Lower leg skin (tissue), 4 donors: ENCODE measurements around the gene PRKCSH. TPM values are rescaled to one million over a fixed set of nuclear protein-coding genes. Genes with fewer than 3 reads are reported as not detected.
"Not testable (repeated sequence)": the region's sequence is repeated elsewhere in the genome, so short reads cannot be mapped to it uniquely, and the experiment has no call there.

ENCODE experiments used
- DNase-seq, 2 donors: peaks; one replicate each; pipeline ENCODE4 v3.0.0-alpha.2; 2019; ENCODE audit warnings: low spot score in 2 of 2
- H3K4me3 ChIP-seq: fragments of 200-600 bp; sonication (generic); 2 replicates; pipeline ENCODE4 v1.5.1; 2017; ENCODE audit warnings: mild to moderate bottlenecking, low read depth; ENCODE audit not compliant: poor library complexity, severe bottlenecking
- POLR2A ChIP-seq, 2 donors: fragments of 450-650 bp; IDR thresholded peaks; one replicate each; pipeline ENCODE4 v1.6.1; 2016 to 2017; ENCODE audit warnings: antibody characterized with exemption in 2 of 2, mild to moderate bottlenecking in 1 of 2, moderate library complexity in 1 of 2
- WGBS, 2 donors: methylation state at CpG; one replicate each; pipeline ENCODE4 v1.1.5; 2018; 5-methylcytosine and 5-hydroxymethylcytosine counted together
- intact Hi-C: fragments of 100-400 bp; cut with DNase I; formaldehyde crosslinking; loops from one replicate; pipeline ENCODE4 v1.15.0; 2023; ENCODE audit warnings: low total_unique reads
- total RNA-seq, 4 donors: library from RNA; depleted of rRNA; stranded (reverse); fragments of >200 nt; gene quantifications; one replicate each; pipeline ENCODE4 v1.1.0, GENCODE V29; 2016
- TF ChIP-seq, protein P1 (sequence below), 3 donors: fragments of 450-650 bp; IDR thresholded peaks; one replicate each; pipeline ENCODE4 v1.5.1; 2016; ENCODE audit warnings: antibody characterized with exemption in 3 of 3, mild to moderate bottlenecking in 3 of 3, moderate library complexity in 2 of 3

The PRKCSH gene
- total RNA-seq, 4 donors from 2014 or later: 121 to 189 (median 157) TPM

- no peak for TF ChIP-seq POLR2A (IDR thresholded peaks at IDR 0.05)
- TF ChIP-seq, protein P1, sequence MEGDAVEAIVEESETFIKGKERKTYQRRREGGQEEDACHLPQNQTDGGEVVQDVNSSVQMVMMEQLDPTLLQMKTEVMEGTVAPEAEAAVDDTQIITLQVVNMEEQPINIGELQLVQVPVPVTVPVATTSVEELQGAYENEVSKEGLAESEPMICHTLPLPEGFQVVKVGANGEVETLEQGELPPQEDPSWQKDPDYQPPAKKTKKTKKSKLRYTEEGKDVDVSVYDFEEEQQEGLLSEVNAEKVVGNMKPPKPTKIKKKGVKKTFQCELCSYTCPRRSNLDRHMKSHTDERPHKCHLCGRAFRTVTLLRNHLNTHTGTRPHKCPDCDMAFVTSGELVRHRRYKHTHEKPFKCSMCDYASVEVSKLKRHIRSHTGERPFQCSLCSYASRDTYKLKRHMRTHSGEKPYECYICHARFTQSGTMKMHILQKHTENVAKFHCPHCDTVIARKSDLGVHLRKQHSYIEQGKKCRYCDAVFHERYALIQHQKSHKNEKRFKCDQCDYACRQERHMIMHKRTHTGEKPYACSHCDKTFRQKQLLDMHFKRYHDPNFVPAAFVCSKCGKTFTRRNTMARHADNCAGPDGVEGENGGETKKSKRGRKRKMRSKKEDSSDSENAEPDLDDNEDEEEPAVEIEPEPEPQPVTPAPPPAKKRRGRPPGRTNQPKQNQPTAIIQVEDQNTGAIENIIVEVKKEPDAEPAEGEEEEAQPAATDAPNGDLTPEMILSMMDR (IDR thresholded peaks at IDR 0.05): no peak
- WGBS, 2 donors: 87 to 88% methylated on average over 18 to 19 of the region's 19 CpGs
- intact Hi-C loops: no loop called here
- no peak for DNase-seq
- H3K4me3 ChIP-seq: no peak overlapping the region
Measured at GRCh38 chr19:11458236-11458900, 22.9 kb downstream of the PRKCSH start.

DNA sequence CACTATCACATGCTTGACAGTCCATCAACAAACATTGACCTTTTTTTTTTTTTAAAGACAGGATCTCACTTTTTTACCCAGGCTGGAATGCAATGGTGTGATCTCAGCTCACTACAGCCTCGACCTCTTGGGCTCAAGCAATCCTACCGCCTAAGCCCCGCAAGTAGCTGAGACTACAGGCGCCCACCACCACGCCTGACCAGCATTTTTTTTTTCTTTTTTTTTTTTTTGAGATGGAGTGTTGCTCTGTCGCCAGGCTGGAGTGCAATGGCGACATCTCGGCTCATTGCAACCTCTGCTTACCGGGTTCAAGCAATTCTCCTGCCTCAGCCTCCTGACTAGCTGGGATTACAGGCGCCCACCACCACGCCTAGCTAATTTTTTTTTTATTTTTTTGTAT lies 23.5 kb downstream of the PRKCSH start:
- 81 to 85% methylated on average over 11 of the region's 11 CpGs for WGBS, 2 donors
- intact Hi-C loops, H3K4me3 ChIP-seq, DNase-seq: not testable (repeated sequence)

DNA sequence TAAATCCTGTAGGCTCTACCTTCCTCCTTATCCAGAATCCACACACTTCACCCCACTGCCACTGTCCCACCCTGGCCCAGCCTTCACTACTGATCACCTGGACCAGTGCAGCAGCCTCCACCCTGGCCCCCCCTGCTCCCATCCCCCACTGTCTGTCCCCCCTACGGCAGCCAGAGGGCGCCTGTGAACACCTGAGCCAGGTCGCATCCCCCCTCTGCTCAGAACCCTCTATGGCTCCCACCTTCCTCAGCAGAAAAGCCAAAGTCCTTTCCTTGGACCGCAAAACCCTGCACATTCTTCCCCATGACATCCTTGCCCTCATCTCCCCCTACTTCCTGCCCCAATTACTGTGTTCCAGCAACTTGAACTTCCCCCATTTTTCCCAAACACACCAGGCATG lies 24.8 kb downstream of the PRKCSH start:
- no peak for DNase-seq
- WGBS, 2 donors: 52 to 59% methylated on average over 4 of the region's 4 CpGs
- no peak overlapping the region for H3K4me3 ChIP-seq
- intact Hi-C loops: no loop called here
- no peak for TF ChIP-seq POLR2A (IDR thresholded peaks at IDR 0.05)
- TF ChIP-seq, protein P1 (IDR thresholded peaks at IDR 0.05): no peak

- 82% methylated on average over 2 of the region's 2 CpGs for WGBS, 2 donors
- intact Hi-C loops: no loop called here
Measured at GRCh38 chr19:11461453-11461852, 26.0 kb downstream of the PRKCSH start.

GRCh38 chr19:11463391-11463790 lies 28.0 kb downstream of the PRKCSH start:
- DNase-seq: no peak

More at GRCh38 chr19:11461453-11461852, 26.0 kb downstream of the PRKCSH start:
- TF ChIP-seq, protein P1 (IDR thresholded peaks at IDR 0.05): no peak
- TF ChIP-seq POLR2A (IDR thresholded peaks at IDR 0.05): no peak
- no peak for DNase-seq
- H3K4me3 ChIP-seq: no peak overlapping the region

More at GRCh38 chr19:11463391-11463790, 28.0 kb downstream of the PRKCSH start:
- intact Hi-C loops: no loop called here
- no peak for TF ChIP-seq POLR2A (IDR thresholded peaks at IDR 0.05)
- TF ChIP-seq, protein P1 (IDR thresholded peaks at IDR 0.05): no peak
- 55 to 69% methylated on average over 5 to 12 of the region's 12 CpGs for WGBS, 2 donors
- H3K4me3 ChIP-seq: no peak overlapping the region
